Nephron progenitor cell (in vitro differentiated cells): Measurements from ENCODE around the gene ABCG1.

Experiments
- DNase-seq: peaks from one replicate; pipeline ENCODE4 v3.0.0; 2021
- H3K27ac Mint-ChIP-seq: 2 replicates; pipeline ENCODE4 v1.8.0; 2021; ENCODE audit warnings: mild to moderate bottlenecking, moderate library complexity, mixed read lengths
- H3K27me3 Mint-ChIP-seq: 2 replicates; pipeline ENCODE4 v1.8.0; 2021; ENCODE audit warnings: mild to moderate bottlenecking, low read depth, mixed read lengths; ENCODE audit not compliant: poor library complexity
- H3K36me3 Mint-ChIP-seq: 2 replicates; pipeline ENCODE4 v1.8.0; 2021; ENCODE audit warnings: low read depth, mixed read lengths
- H3K4me1 Mint-ChIP-seq: 2 replicates; pipeline ENCODE4 v1.8.0; 2021; ENCODE audit warnings: mixed read lengths
- H3K4me3 Mint-ChIP-seq: 2 replicates; pipeline ENCODE4 v1.8.0; 2021; ENCODE audit warnings: mild to moderate bottlenecking, moderate library complexity, mixed read lengths
- H3K9me3 Mint-ChIP-seq: 2 replicates; pipeline ENCODE4 v1.8.0; 2021; ENCODE audit warnings: mild to moderate bottlenecking, moderate library complexity, mixed read lengths
- CTCF ChIP-seq: fragments of 200-600 bp; sonication (generic); IDR thresholded peaks from 2 replicates; pipeline ENCODE4 v1.5.0; 2021; ENCODE audit warnings: antibody characterized with exemption

The ABCG1 gene

DNA sequence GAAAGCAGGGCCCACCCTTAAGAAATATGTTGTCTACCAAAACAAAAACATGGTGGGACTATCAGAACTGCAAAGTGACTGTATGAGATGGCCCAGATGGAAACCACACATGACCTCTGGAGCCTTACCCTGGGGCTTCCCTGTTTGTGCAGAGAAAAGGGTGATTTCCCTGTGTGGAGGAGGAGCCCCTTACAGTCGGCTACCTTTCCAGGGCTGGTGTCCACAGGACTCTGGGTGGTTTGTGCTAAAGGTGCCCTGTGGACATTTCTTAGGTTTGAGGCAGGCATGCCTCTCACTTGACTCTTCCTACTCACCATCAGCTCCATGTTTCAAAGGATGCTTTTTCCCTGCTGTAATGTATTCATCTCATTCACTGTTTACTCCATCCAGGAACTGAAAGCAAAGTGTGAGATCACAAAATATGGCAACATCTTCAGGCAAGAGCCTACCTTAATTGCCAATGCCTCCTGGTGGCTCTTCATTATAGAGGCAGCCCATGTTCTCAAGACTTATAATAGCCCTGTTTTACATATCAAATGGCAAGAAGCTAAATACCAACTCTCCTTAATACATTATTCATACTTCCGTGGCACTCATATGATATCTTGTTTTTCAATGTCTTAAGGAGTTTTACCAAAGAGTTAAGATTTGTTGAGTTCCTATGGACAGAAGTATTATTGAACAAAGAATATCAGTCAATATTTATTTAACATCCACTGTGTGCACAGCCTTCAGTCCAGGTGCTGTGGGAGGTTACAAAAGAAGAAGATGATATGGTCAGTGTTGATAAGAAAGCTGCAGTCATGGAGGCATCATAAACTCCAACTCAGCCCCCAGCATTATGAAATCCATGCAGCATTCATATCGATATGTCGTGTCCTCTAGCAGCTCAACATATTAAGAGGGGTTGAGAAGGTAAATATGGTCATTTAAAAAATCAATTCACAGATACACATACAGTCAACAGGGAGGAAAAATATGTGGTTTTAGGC lies 111.7 kb downstream of the ABCG1 start:
- Mint-ChIP-seq H3K36me3 (peaks cover 9% of the 10 kb centered on the region), H3K27ac (no peak overlapping the region), H3K4me3 (no peak overlapping the region), H3K27me3 (peaks cover 10% of the 10 kb centered on the region), H3K4me1 (peaks cover 9% of the 10 kb centered on the region), H3K9me3 (peaks cover 38% of the 10 kb centered on the region)
- TF ChIP-seq CTCF, result no peak
- no peak for DNase-seq

DNA sequence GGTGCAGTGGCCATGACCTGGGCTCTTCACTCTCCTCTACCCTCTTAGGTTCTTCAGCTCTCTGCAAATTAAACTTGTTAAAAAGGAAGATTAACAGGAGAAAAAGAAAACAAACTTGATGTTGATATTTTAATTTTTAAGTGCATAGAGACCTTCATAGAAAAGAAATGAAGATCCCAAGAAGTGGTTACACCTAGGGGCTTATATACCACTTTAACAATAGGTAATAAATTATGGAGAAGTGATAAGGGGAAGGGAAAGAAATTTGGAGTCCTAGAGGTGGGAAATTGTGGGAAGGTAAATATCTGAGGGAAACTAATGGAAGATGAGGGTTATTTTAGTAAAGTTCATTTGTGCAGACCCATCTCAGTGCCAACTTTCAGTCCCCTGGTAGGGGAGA lies 112.7 kb downstream of the ABCG1 start:
- Mint-ChIP-seq H3K9me3 (peaks cover 36% of the 10 kb centered on the region), H3K4me1 (peaks cover 17% of the 10 kb centered on the region), H3K36me3 (peaks cover 8% of the 10 kb centered on the region), H3K27me3 (peaks cover 7% of the 10 kb centered on the region), H3K4me3 (no peak overlapping the region), H3K27ac (no peak overlapping the region)
- no peak for DNase-seq
- no peak for TF ChIP-seq CTCF

DNA sequence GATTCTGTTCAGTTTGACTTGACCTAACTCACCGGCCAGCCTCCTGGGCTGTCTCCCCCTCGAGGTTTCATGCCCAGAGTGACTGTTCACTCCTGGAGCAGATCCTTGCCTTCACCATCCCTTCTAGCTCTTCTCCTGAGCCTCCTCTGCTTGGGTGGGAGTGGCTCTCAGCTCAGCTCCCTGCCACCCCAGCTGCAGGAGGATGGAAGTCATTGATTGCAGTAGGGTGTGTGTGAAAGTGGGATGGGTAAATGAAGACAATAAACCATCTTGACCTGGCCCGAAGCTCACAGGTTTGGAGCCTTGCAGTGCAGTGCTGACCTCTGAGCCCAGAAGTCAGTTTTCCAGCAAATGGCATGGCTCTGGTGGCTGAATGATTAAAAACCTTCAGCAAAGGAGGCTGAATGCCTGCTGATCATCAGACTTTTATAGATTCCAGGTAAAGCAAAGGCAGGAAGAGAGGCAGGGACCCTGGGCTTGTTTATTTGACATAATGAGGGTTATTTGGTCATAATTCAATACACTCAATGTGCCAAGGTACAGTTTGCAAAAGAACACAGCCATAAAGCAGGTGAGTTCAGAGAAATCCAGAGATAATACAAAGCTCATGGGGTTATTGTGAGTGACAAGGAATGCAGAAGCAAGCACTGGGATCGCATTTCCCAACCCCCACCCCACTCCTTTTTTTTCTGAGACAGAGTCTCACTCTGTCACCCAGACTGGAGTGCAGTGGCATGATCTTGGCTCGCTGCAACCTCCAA lies 113.8 kb downstream of the ABCG1 start:
- H3K4me3 Mint-ChIP-seq, result no peak overlapping the region
- peaks cover 8% of the 10 kb centered on the region for H3K36me3 Mint-ChIP-seq
- no peak overlapping the region for H3K27ac Mint-ChIP-seq
- peaks cover 6% of the 10 kb centered on the region for H3K27me3 Mint-ChIP-seq
- peaks cover 23% of the 10 kb centered on the region for H3K4me1 Mint-ChIP-seq
- H3K9me3 Mint-ChIP-seq, result peaks cover 36% of the 10 kb centered on the region
- TF ChIP-seq CTCF, result no peak
- no peak for DNase-seq

DNA sequence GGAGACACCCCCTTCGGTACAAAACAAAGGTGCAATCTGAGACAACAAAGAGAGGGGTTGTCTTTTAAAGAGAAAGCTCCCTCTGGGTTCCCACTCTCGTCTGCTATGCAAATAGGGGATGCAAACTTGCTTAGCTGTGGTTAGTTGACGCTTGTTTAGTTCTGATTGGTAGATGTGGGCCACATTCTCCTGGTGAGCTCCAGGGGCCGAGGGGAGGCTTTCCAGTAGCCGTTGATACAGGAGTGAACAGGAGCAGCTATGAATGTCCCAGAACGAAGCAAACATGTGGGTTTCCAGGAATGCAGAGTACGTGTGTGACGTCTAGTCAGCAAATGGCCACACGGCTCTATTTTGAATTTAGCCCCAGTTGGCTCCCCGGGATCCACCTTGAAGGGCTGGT lies 117.1 kb downstream of the ABCG1 start:
- Mint-ChIP-seq H3K27ac (no peak overlapping the region), H3K36me3 (no peaks in the 10 kb centered on the region), H3K4me1 (peaks cover 49% of the 10 kb centered on the region), H3K27me3 (peaks cover 5% of the 10 kb centered on the region), H3K4me3 (peak overlapping the region; percentile 45), H3K9me3 (peaks cover 18% of the 10 kb centered on the region)
- no peak for DNase-seq
- no peak for TF ChIP-seq CTCF

DNA sequence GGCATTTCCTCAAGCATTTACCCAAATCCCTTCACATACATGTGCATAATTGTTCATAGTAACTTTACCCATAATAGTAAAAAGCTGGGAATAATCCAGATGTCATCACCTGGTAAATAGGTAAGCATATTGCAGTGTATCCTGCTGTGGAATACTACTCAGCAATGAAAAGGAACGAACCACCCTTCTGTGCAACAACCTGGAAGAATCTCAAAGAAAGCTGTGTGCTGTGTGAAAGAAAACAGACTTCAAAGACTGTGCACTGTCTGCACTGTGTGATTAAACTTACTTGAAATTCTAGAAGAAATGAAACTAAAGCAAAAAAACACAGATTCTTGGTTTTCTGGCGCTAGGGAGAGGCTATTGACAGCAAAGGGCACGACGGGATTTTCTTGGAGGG lies 118.3 kb downstream of the ABCG1 start:
- H3K4me1 Mint-ChIP-seq, result peaks cover 49% of the 10 kb centered on the region
- peaks cover 6% of the 10 kb centered on the region for H3K9me3 Mint-ChIP-seq
- no peak overlapping the region for H3K4me3 Mint-ChIP-seq
- H3K27me3 Mint-ChIP-seq, result no peaks in the 10 kb centered on the region
- no peaks in the 10 kb centered on the region for H3K36me3 Mint-ChIP-seq
- no peak overlapping the region for H3K27ac Mint-ChIP-seq
- no peak for DNase-seq
- no peak for TF ChIP-seq CTCF
